Astrocyte (in vitro differentiated cells and primary cell): ENCODE results near the gene C1orf226. TPM values are rescaled to one million over a fixed set of nuclear protein-coding genes. Genes with fewer than 3 reads are reported as not detected.

Experiments used
- DNase-seq: peaks from one replicate; pipeline ENCODE4 v3.0.0-alpha.2; 2010; ENCODE audit warnings: low read depth
- FAIRE-seq: peaks from 2 replicates; lab custom pipeline; 2011; peaks lifted over from hg19 to GRCh38; lab: Jason Lieb, UNC
- H2AFZ ChIP-seq: 2 replicates; pipeline ENCODE4 v1.6.0; 2012; ENCODE audit warnings: low read depth, low read length, inconsistent platforms
- H3K27ac ChIP-seq: 2 replicates; pipeline ENCODE4 v1.5.1; 2011; ENCODE audit warnings: low read depth, low read length, inconsistent platforms
- H3K27me3 ChIP-seq: 2 replicates; pipeline ENCODE4 v1.6.0; 2011; ENCODE audit warnings: low read length, inconsistent platforms; ENCODE audit not compliant: insufficient read depth
- H3K36me3 ChIP-seq: 2 replicates; pipeline ENCODE4 v1.5.1; 2011; ENCODE audit warnings: low read length, inconsistent platforms; ENCODE audit not compliant: insufficient read depth
- H3K4me1 ChIP-seq: 2 replicates; pipeline ENCODE4 v1.5.1; 2011; ENCODE audit warnings: low read length, inconsistent platforms; ENCODE audit not compliant: insufficient read depth
- H3K4me2 ChIP-seq: 2 replicates; pipeline ENCODE4 v1.6.0; 2012; ENCODE audit warnings: low read length, inconsistent platforms
- H3K4me3 ChIP-seq: 2 replicates; pipeline ENCODE4 v1.5.1; 2011; ENCODE audit warnings: low read depth, mild to moderate bottlenecking, low read length, inconsistent platforms; ENCODE audit not compliant: insufficient read depth
- H3K79me2 ChIP-seq: 2 replicates; pipeline ENCODE4 v1.6.0; 2012; ENCODE audit warnings: mild to moderate bottlenecking, low read length, inconsistent platforms; ENCODE audit not compliant: insufficient read depth
- H3K9ac ChIP-seq: 2 replicates; pipeline ENCODE4 v1.6.0; 2012; ENCODE audit warnings: mild to moderate bottlenecking, low read length, inconsistent platforms
- H3K9me3 ChIP-seq: 2 replicates; pipeline ENCODE4 v1.5.1; 2012; ENCODE audit warnings: low read depth, mild to moderate bottlenecking, low read length, inconsistent platforms; ENCODE audit not compliant: insufficient read depth
- H4K20me1 ChIP-seq: 2 replicates; pipeline ENCODE4 v1.6.0; 2012; ENCODE audit warnings: low read length, inconsistent platforms; ENCODE audit not compliant: insufficient read depth
- H3K27ac Mint-ChIP-seq: one replicate; pipeline ENCODE4 v1.8.0; 2021; ENCODE audit warnings: mild to moderate bottlenecking, mixed read lengths; ENCODE audit not compliant: unreplicated experiment
- H3K27me3 Mint-ChIP-seq: one replicate; pipeline ENCODE4 v1.8.0; 2021; ENCODE audit warnings: low read depth, mixed read lengths; ENCODE audit not compliant: unreplicated experiment
- H3K36me3 Mint-ChIP-seq: one replicate; pipeline ENCODE4 v1.8.0; 2021; ENCODE audit warnings: low read depth, mixed read lengths; ENCODE audit not compliant: unreplicated experiment
- H3K4me1 Mint-ChIP-seq: one replicate; pipeline ENCODE4 v1.8.0; 2021; ENCODE audit warnings: low read depth, mixed read lengths; ENCODE audit not compliant: unreplicated experiment
- H3K4me3 Mint-ChIP-seq: one replicate; pipeline ENCODE4 v1.8.0; 2021; ENCODE audit warnings: mild to moderate bottlenecking, moderate library complexity, mixed read lengths; ENCODE audit not compliant: unreplicated experiment
- H3K9me3 Mint-ChIP-seq: one replicate; pipeline ENCODE4 v1.8.0; 2021; ENCODE audit warnings: mild to moderate bottlenecking, mixed read lengths; ENCODE audit not compliant: unreplicated experiment
- EZH2 ChIP-seq: IDR thresholded peaks from 2 replicates; pipeline ENCODE4 v1.6.1; 2012; ENCODE audit warnings: mild to moderate bottlenecking, low read length, inconsistent platforms; ENCODE audit not compliant: insufficient read depth
- total RNA-seq: library from RNA; stranded (reverse); gene quantifications from 2 replicates; pipeline ENCODE4 v1.2.1, GENCODE V29; 2021
- TF ChIP-seq, protein P1 (sequence below): IDR thresholded peaks from 2 replicates; pipeline ENCODE4 v1.5.1; 2011; ENCODE audit warnings: low read depth, mild to moderate bottlenecking, inconsistent platforms, low read length, moderate library complexity; ENCODE audit not compliant: insufficient read depth

The C1orf226 gene
- total RNA-seq, 1 donor from 2014 or later, result 0.73 TPM

DNA sequence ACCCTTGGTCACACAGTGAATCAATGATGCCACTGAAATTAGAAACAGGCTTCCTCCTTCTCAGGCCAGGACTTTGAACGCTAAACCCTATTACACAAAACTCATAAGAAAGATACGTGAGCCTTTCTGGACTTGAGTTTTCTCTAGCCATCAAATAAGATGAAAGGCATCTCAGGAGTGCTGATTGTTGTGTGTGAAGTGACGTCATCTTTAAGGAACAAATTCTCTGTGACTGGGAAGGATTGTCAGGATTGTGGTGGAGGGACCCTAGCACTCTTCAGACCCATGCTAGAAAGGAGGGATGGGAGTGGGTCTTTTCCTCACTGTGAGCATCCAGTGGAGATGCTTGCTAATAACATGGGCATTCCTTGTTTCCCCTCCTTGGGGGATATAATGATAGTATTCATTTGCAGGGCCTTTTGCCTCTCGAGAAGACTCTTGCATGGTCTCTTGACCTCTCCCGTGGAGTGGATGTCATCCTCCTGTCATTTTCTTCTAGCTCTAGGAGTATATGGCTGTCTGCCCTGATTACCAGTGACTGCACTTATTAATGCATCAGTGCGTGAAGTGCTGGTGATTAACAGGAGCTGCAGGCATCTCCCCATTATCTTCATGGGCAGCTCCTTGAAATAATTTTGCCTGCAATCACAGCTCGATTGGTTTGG, 44.8 kb upstream of the C1orf226 start:
- no peak for FAIRE-seq
- no peaks in the 10 kb centered on the region for H3K36me3 Mint-ChIP-seq
- Histone ChIP-seq H3K4me3 (no peak overlapping the region), H3K9ac (no peak overlapping the region), H3K4me2 (no peak overlapping the region), H3K36me3 (no peaks in the 10 kb centered on the region), H3K27ac (no peak overlapping the region), H4K20me1 (no peaks in the 10 kb centered on the region), H2AFZ (no peak overlapping the region), H3K4me1 (no peaks in the 10 kb centered on the region), H3K27me3 (no peaks in the 10 kb centered on the region), H3K79me2 (no peaks in the 10 kb centered on the region), H3K9me3 (no peaks in the 10 kb centered on the region)
- H3K4me3 Mint-ChIP-seq, result no peak overlapping the region
- TF ChIP-seq EZH2, result no peak
- TF ChIP-seq, protein P1, sequence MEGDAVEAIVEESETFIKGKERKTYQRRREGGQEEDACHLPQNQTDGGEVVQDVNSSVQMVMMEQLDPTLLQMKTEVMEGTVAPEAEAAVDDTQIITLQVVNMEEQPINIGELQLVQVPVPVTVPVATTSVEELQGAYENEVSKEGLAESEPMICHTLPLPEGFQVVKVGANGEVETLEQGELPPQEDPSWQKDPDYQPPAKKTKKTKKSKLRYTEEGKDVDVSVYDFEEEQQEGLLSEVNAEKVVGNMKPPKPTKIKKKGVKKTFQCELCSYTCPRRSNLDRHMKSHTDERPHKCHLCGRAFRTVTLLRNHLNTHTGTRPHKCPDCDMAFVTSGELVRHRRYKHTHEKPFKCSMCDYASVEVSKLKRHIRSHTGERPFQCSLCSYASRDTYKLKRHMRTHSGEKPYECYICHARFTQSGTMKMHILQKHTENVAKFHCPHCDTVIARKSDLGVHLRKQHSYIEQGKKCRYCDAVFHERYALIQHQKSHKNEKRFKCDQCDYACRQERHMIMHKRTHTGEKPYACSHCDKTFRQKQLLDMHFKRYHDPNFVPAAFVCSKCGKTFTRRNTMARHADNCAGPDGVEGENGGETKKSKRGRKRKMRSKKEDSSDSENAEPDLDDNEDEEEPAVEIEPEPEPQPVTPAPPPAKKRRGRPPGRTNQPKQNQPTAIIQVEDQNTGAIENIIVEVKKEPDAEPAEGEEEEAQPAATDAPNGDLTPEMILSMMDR, result no peak
- H3K4me1 Mint-ChIP-seq, result peaks cover 2% of the 10 kb centered on the region
- no peaks in the 10 kb centered on the region for H3K9me3 Mint-ChIP-seq
- H3K27me3 Mint-ChIP-seq, result peaks cover 3% of the 10 kb centered on the region
- no peak overlapping the region for H3K27ac Mint-ChIP-seq
- DNase-seq, result no peak

DNA sequence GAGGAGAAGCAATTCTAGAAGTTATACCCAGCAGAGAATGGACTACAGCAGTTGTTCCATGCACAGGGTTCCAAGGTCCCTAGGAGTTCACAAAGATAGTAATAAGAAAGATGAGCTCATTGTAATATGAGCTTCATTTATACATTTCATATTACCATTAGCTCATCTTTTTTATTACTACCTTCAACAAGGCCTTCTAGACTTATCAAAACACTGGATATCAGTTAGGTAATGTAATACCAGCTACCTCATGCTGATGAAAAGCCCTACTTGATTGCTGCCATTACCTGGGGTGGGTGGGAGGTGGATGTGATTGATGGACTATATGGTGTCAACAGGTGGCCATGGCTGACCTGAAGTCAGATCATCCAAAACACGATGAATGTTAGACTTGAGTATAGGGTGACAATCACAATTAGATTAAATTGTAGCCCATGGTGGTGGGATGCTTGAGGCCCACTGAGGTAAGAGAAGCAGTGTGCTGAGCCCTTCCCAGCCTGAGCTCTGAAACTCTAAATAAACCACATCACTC, 39.0 kb upstream of the C1orf226 start:
- Mint-ChIP-seq H3K27ac (no peak overlapping the region), H3K4me1 (no peaks in the 10 kb centered on the region), H3K27me3 (no peaks in the 10 kb centered on the region), H3K36me3 (no peaks in the 10 kb centered on the region), H3K4me3 (no peak overlapping the region), H3K9me3 (no peaks in the 10 kb centered on the region)
- H3K9me3 ChIP-seq, result no peaks in the 10 kb centered on the region
- DNase-seq (no peak), FAIRE-seq (no peak)
- no peaks in the 10 kb centered on the region for H3K27me3 ChIP-seq
- no peaks in the 10 kb centered on the region for H3K36me3 ChIP-seq
- H2AFZ ChIP-seq, result no peak overlapping the region
- no peak overlapping the region for H3K9ac ChIP-seq
- TF ChIP-seq, protein P1, result no peak
- TF ChIP-seq EZH2, result no peak
- H4K20me1 ChIP-seq, result no peaks in the 10 kb centered on the region
- H3K79me2 ChIP-seq, result no peaks in the 10 kb centered on the region
- no peak overlapping the region for H3K4me3 ChIP-seq
- peaks cover 4% of the 10 kb centered on the region for H3K4me1 ChIP-seq
- H3K27ac ChIP-seq, result no peak overlapping the region
- H3K4me2 ChIP-seq, result no peak overlapping the region

DNA sequence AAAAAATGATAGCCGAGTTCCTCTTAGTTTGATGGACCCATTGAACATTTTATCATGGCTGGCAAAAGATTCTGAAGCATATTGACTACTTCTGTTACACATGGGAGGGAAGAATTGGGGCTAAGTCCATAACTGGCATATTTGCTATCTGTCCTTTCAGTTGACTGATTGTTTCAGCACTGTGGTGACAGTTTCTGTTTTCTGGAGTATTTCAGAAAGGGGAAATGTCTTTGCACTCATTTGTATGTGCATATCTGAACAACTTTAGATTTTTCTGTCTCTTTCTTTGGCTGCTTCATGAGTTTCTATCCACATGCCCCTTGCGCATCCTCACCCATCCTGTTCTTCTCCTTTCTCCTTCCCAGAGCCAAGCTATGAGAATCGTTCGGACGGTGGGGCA, 38.1 kb upstream of the C1orf226 start:
- Mint-ChIP-seq H3K36me3 (no peaks in the 10 kb centered on the region), H3K4me1 (no peaks in the 10 kb centered on the region), H3K4me3 (no peak overlapping the region), H3K27ac (no peak overlapping the region), H3K9me3 (no peaks in the 10 kb centered on the region), H3K27me3 (no peaks in the 10 kb centered on the region)
- no peak for FAIRE-seq
- no peaks in the 10 kb centered on the region for H3K9me3 ChIP-seq
- no peak for DNase-seq
- no peaks in the 10 kb centered on the region for H3K27me3 ChIP-seq
- no peaks in the 10 kb centered on the region for H3K79me2 ChIP-seq
- H3K27ac ChIP-seq, result no peak overlapping the region
- no peak overlapping the region for H3K4me3 ChIP-seq
- no peak overlapping the region for H3K9ac ChIP-seq
- H3K4me2 ChIP-seq, result no peak overlapping the region
- H3K36me3 ChIP-seq, result no peaks in the 10 kb centered on the region
- peaks cover 7% of the 10 kb centered on the region for H3K4me1 ChIP-seq
- H4K20me1 ChIP-seq, result no peaks in the 10 kb centered on the region
- H2AFZ ChIP-seq, result no peak overlapping the region
- TF ChIP-seq, protein P1, result no peak
- no peak for TF ChIP-seq EZH2
